EL (cell line): ENCODE data around the gene CACHD1.
A peak's percentile ranks its signal among the peaks of the same experiment; 100 is the strongest.

Experiments used
- DNase-seq: peaks from one replicate; pipeline ENCODE4 v3.0.0-alpha.2; 2016

Gene CACHD1

GRCh38 chr1:64469977-64470664 lies at the start of gene CACHD1:
CACHD1 (plus strand) TSS chr1:64470129; CDS start chr1:64470745, 616 bp downstream.
- peak; percentile 89 for DNase-seq

GRCh38 chr1:64421377-64421776 lies 48.6 kb upstream of the CACHD1 start:
- no peak for DNase-seq

- DNase-seq = no peak
These were observed 46.4 kb upstream of the CACHD1 start for GRCh38 chr1:64423526-64423925.

- no peak for DNase-seq
These were observed 45.5 kb upstream of the CACHD1 start for GRCh38 chr1:64424412-64424811.

GRCh38 chr1:64425521-64425920 lies 44.4 kb upstream of the CACHD1 start:
- DNase-seq = no peak

- DNase-seq = no peak
These were observed 43.2 kb upstream of the CACHD1 start for GRCh38 chr1:64426681-64427080.

GRCh38 chr1:64427879-64428278 lies 42.0 kb upstream of the CACHD1 start:
- DNase-seq = no peak

GRCh38 chr1:64433308-64433707 lies 36.6 kb upstream of the CACHD1 start:
- no peak for DNase-seq

- no peak for DNase-seq
These were observed 36.2 kb upstream of the CACHD1 start for GRCh38 chr1:64433747-64434146.

- DNase-seq = no peak
These were observed 34.9 kb upstream of the CACHD1 start for GRCh38 chr1:64435000-64435399.

- no peak for DNase-seq
These were observed 32.5 kb upstream of the CACHD1 start for GRCh38 chr1:64437453-64437852.

GRCh38 chr1:64440183-64440826 lies 29.6 kb upstream of the CACHD1 start:
- peak; percentile 36 for DNase-seq

- DNase-seq = no peak
These were observed 18.5 kb upstream of the CACHD1 start for GRCh38 chr1:64451440-64451839.

- no peak for DNase-seq
These were observed 16.2 kb upstream of the CACHD1 start for GRCh38 chr1:64453688-64454087.

GRCh38 chr1:64458915-64459314 lies 11.0 kb upstream of the CACHD1 start:
- no peak for DNase-seq

- DNase-seq = peak; percentile 28
These were observed 10.2 kb upstream of the CACHD1 start for GRCh38 chr1:64459743-64460142.

- DNase-seq = no peak
These were observed 3.9 kb upstream of the CACHD1 start for GRCh38 chr1:64466033-64466432.

- DNase-seq = peak; percentile 54
These were observed 583 bp upstream of the CACHD1 start for GRCh38 chr1:64469116-64469976.

- DNase-seq = peak; percentile 52
These were observed 812 bp downstream of the CACHD1 start for GRCh38 chr1:64470665-64471217.

GRCh38 chr1:64471218-64472039 lies 1.5 kb downstream of the CACHD1 start:
- peak; percentile 64 for DNase-seq

GRCh38 chr1:64472040-64472376 lies 2.1 kb downstream of the CACHD1 start:
- DNase-seq = no peak

- no peak for DNase-seq
These were observed 2.9 kb downstream of the CACHD1 start for GRCh38 chr1:64472805-64473204.

- no peak for DNase-seq
These were observed 3.4 kb downstream of the CACHD1 start for GRCh38 chr1:64473367-64473766.
